Measurements from ENCODE around the gene GGN. TPM values are rescaled to one million over a fixed set of nuclear protein-coding genes. Genes with fewer than 3 reads are reported as not detected.

Gene GGN
- total RNA-seq, 1 experiment from 2014 or later, result 1.5 TPM

DNA sequence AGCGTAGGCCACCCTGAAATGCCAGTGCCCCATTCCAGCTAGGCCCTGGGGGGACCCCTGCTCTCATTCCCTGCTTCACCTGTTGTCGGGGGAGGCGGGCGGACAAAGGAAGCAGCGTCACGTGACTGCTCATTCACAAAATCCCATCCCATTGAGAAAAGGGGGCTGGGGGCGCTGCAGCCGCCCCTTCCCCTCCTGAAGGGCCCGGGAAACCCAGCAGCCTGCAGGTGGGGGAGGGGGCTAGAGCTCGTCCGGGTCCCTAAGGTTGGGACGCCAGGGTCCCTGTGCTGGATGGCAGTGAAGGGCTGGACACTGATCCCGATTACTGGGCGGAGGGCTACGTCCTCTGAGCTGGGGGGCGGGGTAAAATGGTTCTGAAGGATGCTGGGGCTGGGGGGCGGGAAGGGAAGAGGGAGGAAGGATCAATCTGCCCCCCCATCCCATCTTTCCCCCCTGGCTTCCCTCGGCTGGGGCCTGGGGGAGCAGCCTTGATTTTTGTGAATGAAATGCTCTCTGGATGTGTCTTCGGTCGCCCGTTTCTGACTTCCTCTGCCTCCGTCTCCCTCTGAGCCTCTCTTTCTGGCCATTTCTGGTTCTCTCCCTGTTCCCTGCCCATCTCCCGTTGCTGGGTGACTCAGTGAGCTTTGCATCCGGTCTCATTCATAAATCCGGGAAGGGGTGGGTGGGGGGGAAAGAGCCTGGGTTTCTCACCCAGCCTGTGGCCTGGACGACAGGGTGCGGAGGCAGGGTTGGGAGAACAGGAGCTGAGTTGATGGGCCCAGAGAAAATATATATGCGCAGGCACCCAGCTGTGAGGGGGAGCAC, 1.5 kb upstream of the GGN start:
- Histone ChIP-seq H3K4me2 (ENCODE audit: insufficient read depth, insufficient read length, low read length) (peak overlapping the region; percentile 80), H3K9me3 (ENCODE audit: control insufficient read depth, low read depth, low read length) (no peaks in the 10 kb centered on the region), H4K5ac (ENCODE audit: insufficient read length, low read depth, low read length) (no peak overlapping the region), H2BK20ac (ENCODE audit: low read depth, low read length, poor library complexity, severe bottlenecking) (no peak overlapping the region), H3K56ac (ENCODE audit: insufficient read length, low read depth, low read length) (no peak overlapping the region), H3T11ph (ENCODE audit: low read length) (no peak overlapping the region), H3K79me1 (ENCODE audit: insufficient read depth, low read depth, low read length, poor library complexity, severe bottlenecking) (no peaks in the 10 kb centered on the region), H3K79me2 (ENCODE audit: insufficient read depth, low read length) (no peaks in the 10 kb centered on the region; the same call in 1 of the 2 replicates), H3K23ac (ENCODE audit: insufficient read length, low read depth, low read length) (no peak overlapping the region), H3K4me1 (ENCODE audit: insufficient read depth, low read length) (no peaks in the 10 kb centered on the region; the same call in 1 of the 2 replicates), H4K8ac (replicated peaks; ENCODE audit: insufficient read length, low read depth, low read length) (no peak overlapping the region), H2BK120ac (ENCODE audit: low read depth, low read length, poor library complexity, severe bottlenecking) (peak overlapping the region; percentile 15), H2BK12ac (ENCODE audit: insufficient read length, low read depth, low read length) (no peak overlapping the region), H3K27ac (ENCODE audit: insufficient read length, low read depth, low read length) (no peak overlapping the region), H3K14ac (ENCODE audit: insufficient read depth, low read length) (peak overlapping the region; percentile 70), H3K27me3 (ENCODE audit: insufficient read depth, low read length) (no peaks in the 10 kb centered on the region), H2BK5ac (ENCODE audit: insufficient read length, low read length) (no peak overlapping the region), H3K23me2 (ENCODE audit: insufficient read length, low read depth, low read length, poor library complexity, severe bottlenecking) (peaks cover 35% of the 10 kb centered on the region), H2BK15ac (ENCODE audit: low read depth, low read length) (no peak overlapping the region), H2AFZ (ENCODE audit: low read length) (no peak overlapping the region), H2AK5ac (ENCODE audit: insufficient read length, low read length) (no peak overlapping the region), H3K9ac (ENCODE audit: extremely low read depth, insufficient read length, low read length) (peak overlapping the region; percentile 63), H4K20me1 (ENCODE audit: control insufficient read depth, insufficient read depth, insufficient read length) (no peaks in the 10 kb centered on the region), H3K4ac (ENCODE audit: low read depth, low read length) (no peak overlapping the region), H3K18ac (ENCODE audit: insufficient read length, low read depth, low read length) (peak overlapping the region; percentile 54), H4K91ac (ENCODE audit: insufficient read length, low read depth, low read length) (no peak overlapping the region)
- no peaks in the 10 kb centered on the region for H3K9me3 Mint-ChIP-seq
- H3K4me1 Mint-ChIP-seq, result peaks cover 42 to 56% of the 10 kb centered on the region in 2 experiments
- peak overlapping the region; percentile 83 to 92 for H3K4me3 Mint-ChIP-seq
- WGBS (ENCODE audit: extremely low coverage, insufficient read length, low lambda C conversion rate), result no CpG with 5 or more reads among the region's 28 CpGs
- H3K27me3 Mint-ChIP-seq (ENCODE audit: low read depth), result peaks cover 7% of the 10 kb centered on the region; the same call in 1 of the 2 replicates
- TF ChIP-seq, protein P1, sequence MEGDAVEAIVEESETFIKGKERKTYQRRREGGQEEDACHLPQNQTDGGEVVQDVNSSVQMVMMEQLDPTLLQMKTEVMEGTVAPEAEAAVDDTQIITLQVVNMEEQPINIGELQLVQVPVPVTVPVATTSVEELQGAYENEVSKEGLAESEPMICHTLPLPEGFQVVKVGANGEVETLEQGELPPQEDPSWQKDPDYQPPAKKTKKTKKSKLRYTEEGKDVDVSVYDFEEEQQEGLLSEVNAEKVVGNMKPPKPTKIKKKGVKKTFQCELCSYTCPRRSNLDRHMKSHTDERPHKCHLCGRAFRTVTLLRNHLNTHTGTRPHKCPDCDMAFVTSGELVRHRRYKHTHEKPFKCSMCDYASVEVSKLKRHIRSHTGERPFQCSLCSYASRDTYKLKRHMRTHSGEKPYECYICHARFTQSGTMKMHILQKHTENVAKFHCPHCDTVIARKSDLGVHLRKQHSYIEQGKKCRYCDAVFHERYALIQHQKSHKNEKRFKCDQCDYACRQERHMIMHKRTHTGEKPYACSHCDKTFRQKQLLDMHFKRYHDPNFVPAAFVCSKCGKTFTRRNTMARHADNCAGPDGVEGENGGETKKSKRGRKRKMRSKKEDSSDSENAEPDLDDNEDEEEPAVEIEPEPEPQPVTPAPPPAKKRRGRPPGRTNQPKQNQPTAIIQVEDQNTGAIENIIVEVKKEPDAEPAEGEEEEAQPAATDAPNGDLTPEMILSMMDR (conservative IDR thresholded peaks at IDR 0.05), result no peak
- H3K27ac Mint-ChIP-seq, result peak overlapping the region; percentile 85 to 97 (median 97)
- peaks cover 20 to 34% (median 22%) of the 10 kb centered on the region in 3 experiments for H3K36me3 Mint-ChIP-seq (ENCODE audit: insufficient read depth in 1 of 3, low read depth in 3 of 3)
- DNase-seq, result peak; percentile 68

Measured in H9 (cell line).